Measurements from ENCODE around the gene PRKAR2A.

GRCh38 chr3:48697952-48698351, 149.7 kb downstream of the PRKAR2A start:
- no peak for TF ChIP-seq JUN (IDR thresholded peaks at IDR 0.05; ENCODE audit: borderline replicate concordance, insufficient read depth, insufficient read length, low read depth)
- TF ChIP-seq, protein P1, sequence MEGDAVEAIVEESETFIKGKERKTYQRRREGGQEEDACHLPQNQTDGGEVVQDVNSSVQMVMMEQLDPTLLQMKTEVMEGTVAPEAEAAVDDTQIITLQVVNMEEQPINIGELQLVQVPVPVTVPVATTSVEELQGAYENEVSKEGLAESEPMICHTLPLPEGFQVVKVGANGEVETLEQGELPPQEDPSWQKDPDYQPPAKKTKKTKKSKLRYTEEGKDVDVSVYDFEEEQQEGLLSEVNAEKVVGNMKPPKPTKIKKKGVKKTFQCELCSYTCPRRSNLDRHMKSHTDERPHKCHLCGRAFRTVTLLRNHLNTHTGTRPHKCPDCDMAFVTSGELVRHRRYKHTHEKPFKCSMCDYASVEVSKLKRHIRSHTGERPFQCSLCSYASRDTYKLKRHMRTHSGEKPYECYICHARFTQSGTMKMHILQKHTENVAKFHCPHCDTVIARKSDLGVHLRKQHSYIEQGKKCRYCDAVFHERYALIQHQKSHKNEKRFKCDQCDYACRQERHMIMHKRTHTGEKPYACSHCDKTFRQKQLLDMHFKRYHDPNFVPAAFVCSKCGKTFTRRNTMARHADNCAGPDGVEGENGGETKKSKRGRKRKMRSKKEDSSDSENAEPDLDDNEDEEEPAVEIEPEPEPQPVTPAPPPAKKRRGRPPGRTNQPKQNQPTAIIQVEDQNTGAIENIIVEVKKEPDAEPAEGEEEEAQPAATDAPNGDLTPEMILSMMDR (IDR thresholded peaks at IDR 0.05; ENCODE audit: extremely low read depth in 1 of 2, insufficient read depth in 1 of 2, low read depth in 1 of 2, low read length in 2 of 2) = no peak
- no peak for TF ChIP-seq EZH2 (IDR thresholded peaks at IDR 0.05; ENCODE audit: borderline replicate concordance, low read depth, low read length, severe bottlenecking)
- TF ChIP-seq MYC (IDR thresholded peaks at IDR 0.05; ENCODE audit: low read depth, low read length) = no peak

Data from endothelial cell of umbilical vein (primary cell).